Glomerular endothelial cell (primary cell): Measurements from ENCODE around the gene DNTT. TPM values are rescaled to one million over a fixed set of nuclear protein-coding genes. Genes with fewer than 3 reads are reported as not detected.

Experiments used
- DNase-seq: peaks from one replicate; pipeline ENCODE4 v3.0.0-alpha.2; 2011; ENCODE audit warnings: low read depth, low spot score; ENCODE audit errors: extremely low read depth
- total RNA-seq: library from RNA; depleted of rRNA; stranded (reverse); fragments of >200 nt; gene quantifications from 2 replicates; pipeline ENCODE4 v1.2.3, GENCODE V29; 2015

The DNTT gene
- total RNA-seq, 1 donor from 2014 or later, result not detected

- no peak for DNase-seq
Observed at GRCh38 chr10:96371356-96371755, 67.1 kb downstream of the DNTT start.

GRCh38 chr10:96374004-96374403 is 69.8 kb downstream of the DNTT start:
- no peak for DNase-seq

- no peak for DNase-seq
Observed at GRCh38 chr10:96374639-96374984, 70.4 kb downstream of the DNTT start.

GRCh38 chr10:96374985-96375830 is 71.0 kb downstream of the DNTT start:
- peak; percentile 77 for DNase-seq

- no peak for DNase-seq
Observed at GRCh38 chr10:96376483-96376882, 72.2 kb downstream of the DNTT start.

- DNase-seq, result no peak
Observed at GRCh38 chr10:96377816-96378294, 73.6 kb downstream of the DNTT start.

- no peak for DNase-seq
Observed at GRCh38 chr10:96378741-96379140, 74.5 kb downstream of the DNTT start.

- no peak for DNase-seq
Observed at GRCh38 chr10:96379758-96380157, 75.5 kb downstream of the DNTT start.

- DNase-seq, result no peak
Observed at GRCh38 chr10:96380821-96381220, 76.6 kb downstream of the DNTT start.

GRCh38 chr10:96384506-96384905 is 80.3 kb downstream of the DNTT start:
- no peak for DNase-seq

GRCh38 chr10:96387161-96387560 is 82.9 kb downstream of the DNTT start:
- no peak for DNase-seq

GRCh38 chr10:96387601-96388000 is 83.4 kb downstream of the DNTT start:
- no peak for DNase-seq

Other genes with a start within 250 kb of the DNTT start
- 7.2 and 10.6 TPM in 2 replicates for gene ZNF518A, start 174.1 kb upstream of the DNTT start, total RNA-seq
- not detected in 2 replicates for gene BLNK, start 32.9 kb upstream of the DNTT start, total RNA-seq
- gene OPALIN, start 54.6 kb downstream of the DNTT start, total RNA-seq, result not detected in 2 replicates
- 2.5 and 4.0 TPM in 2 replicates for gene TLL2, start 209.5 kb downstream of the DNTT start, total RNA-seq